ENCODE data around the gene DAP. TPM values are rescaled to one million over a fixed set of nuclear protein-coding genes. Genes with fewer than 3 reads are reported as not detected.

Gene DAP
- total and polyA plus RNA-seq, 10 of the 15 experiments (the other 5 are each of a cell fraction or from before 2014, with no cell fraction given), result 12.9 to 130 (median 49.9) TPM

- TF ChIP-seq PRDM15 (CRISPR knock-in tag; IDR thresholded peaks at IDR 0.05) (no peak), NFIC (IDR thresholded peaks at IDR 0.05; ENCODE audit: low read depth, low read length) (no peak), ESRRA (IDR thresholded peaks at IDR 0.05; ENCODE audit: low read length) (no peak), TBL1XR1 (IDR thresholded peaks at IDR 0.05; ENCODE audit: low read depth, low read length) (no peak), SUZ12 (IDR thresholded peaks at IDR 0.05; ENCODE audit: unreplicated experiment) (no peak), MXI1 (IDR thresholded peaks at IDR 0.05; ENCODE audit: low read depth, low read length) (peak; percentile 63; the same call in 1 of the 2 replicates), BRCA1 (IDR thresholded peaks at IDR 0.05; ENCODE audit: low read depth, low read length) (no peak), MEF2A (IDR thresholded peaks at IDR 0.05; ENCODE audit: insufficient read depth, low read depth, low read length) (no peak), WRNIP1 (IDR thresholded peaks at IDR 0.05; ENCODE audit: borderline replicate concordance, low read depth, low read length) (no peak), E2F8 (IDR thresholded peaks at IDR 0.05; ENCODE audit: low read depth, partially characterized antibody) (no peak), DPF2 (IDR thresholded peaks at IDR 0.05) (peak; percentile 68), NBN (IDR thresholded peaks at IDR 0.05) (peak; percentile 51; the same call in 1 of the 2 replicates), BCLAF1 (IDR thresholded peaks at IDR 0.05) (no peak), BHLHE40 (IDR thresholded peaks at IDR 0.05; ENCODE audit: borderline replicate concordance in 1 of 2, low read depth in 2 of 2, low read length in 1 of 2) (peak; percentile 43 to 84; a peak in 3 of 4 replicates), RUNX3 (IDR thresholded peaks at IDR 0.05; ENCODE audit: low read length) (no peak), SUPT20H (IDR thresholded peaks at IDR 0.05; ENCODE audit: borderline replicate concordance, control insufficient read depth, low read depth, low read length) (no peak), YBX1 (IDR thresholded peaks at IDR 0.05) (no peak), GABPA (IDR thresholded peaks at IDR 0.05; ENCODE audit: low read depth) (no peak), JUND (IDR thresholded peaks at IDR 0.05; ENCODE audit: low read depth, low read length) (no peak), TARDBP (IDR thresholded peaks at IDR 0.05; ENCODE audit: borderline replicate concordance) (no peak), HCFC1 (IDR thresholded peaks at IDR 0.05; ENCODE audit: low read length) (no peak), CBX5 (IDR thresholded peaks at IDR 0.05; ENCODE audit: low read depth) (no peak; the same call in 1 of the 2 replicates)
Measured at GRCh38 chr5:10761185-10761932, at the start of gene DAP (continued).

Data from GM12878 (cell line).